GM18873 (cell line): Measurements from ENCODE around the gene MRPS17.

ENCODE experiments used
- ATAC-seq: cut with Tn5 transposase; IDR thresholded peaks from one replicate; pipeline ENCODE4 v1.9.1; 2021; ENCODE audit warnings: mild to moderate bottlenecking, moderate library complexity, moderate number of reproducible peaks; ENCODE audit not compliant: unreplicated experiment, low FRiP score

Gene MRPS17

DNA sequence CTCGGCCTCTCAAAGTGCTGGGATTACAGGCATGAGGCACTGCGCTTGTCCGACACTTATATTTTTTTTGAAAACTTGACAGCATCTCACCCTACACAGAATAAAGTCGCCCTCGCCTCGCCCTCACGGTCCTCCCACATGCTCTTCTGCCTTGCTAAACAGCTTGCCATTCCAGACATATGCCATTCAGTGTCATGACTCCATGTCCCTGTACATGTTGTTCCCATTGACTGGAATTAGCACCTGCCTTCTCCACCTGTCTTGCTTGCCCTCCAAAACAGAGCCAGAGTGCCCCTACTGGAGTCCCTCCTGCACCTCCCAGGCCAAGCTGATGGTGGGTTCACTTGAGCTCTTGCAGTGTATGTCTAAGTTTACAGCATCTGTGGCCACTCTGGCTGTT is 18.9 kb downstream of the MRPS17 start:
- no peak for ATAC-seq

DNA sequence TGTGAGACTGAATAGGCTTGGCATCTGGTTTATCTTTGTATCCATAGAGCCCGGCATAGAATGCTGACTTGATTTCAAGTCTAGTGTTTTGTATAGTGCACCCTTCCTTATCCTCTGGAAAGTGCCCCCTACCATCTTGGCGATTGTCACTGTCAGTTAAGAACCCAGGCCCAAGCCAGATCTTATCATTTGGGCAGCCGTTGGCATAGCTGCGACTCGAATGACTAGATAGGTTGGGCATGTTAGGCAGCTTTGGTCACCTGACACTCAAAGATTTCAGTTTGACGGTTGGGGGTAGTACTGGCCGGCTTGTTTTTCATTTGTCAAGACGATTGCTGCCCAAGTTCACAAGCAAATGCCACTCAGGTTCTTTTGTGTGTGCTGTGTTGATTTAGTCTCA is 19.3 kb downstream of the MRPS17 start:
- ATAC-seq: no peak

- ATAC-seq: no peak
Observed at GRCh38 chr7:55973747-55974250, 22.1 kb downstream of the MRPS17 start.

DNA sequence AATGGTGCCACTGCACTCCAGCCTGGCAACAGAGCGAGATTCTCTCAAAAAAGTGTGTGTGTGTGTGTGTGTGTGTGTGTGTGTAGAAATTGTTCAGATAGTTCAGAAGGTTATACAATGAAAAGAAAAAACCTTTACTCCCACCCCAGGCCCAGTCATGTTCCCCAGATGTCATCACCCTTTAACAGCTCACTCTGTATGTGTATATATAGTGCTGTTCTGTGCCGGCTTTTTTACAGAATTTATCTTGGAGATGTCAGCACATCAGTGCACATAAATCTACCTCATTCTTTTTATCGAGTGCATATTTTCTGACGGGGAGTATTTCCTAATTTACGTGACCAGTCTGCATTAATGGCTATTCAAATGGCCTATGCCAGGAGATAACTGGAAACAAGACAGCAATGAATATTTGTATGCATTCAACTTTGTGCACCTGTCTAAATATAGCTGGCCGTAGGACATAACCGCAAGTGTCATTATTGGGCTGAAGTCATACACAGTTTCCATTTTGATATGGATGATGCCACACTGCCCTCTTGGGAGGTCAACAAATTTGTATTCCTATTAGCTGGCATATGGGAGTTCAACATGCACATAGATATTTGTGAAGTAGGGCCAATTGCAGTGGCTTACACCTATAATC is 24.4 kb downstream of the MRPS17 start:
- ATAC-seq: no peak

- ATAC-seq: no peak
Observed at GRCh38 chr7:55977831-55978230, 26.2 kb downstream of the MRPS17 start.

GRCh38 chr7:55980266-55980665 is 28.6 kb downstream of the MRPS17 start:
- ATAC-seq: no peak

- no peak for ATAC-seq
Observed at GRCh38 chr7:55983537-55983936, 31.9 kb downstream of the MRPS17 start.

GRCh38 chr7:55992346-55992745 is 40.7 kb downstream of the MRPS17 start:
- ATAC-seq: no peak

DNA sequence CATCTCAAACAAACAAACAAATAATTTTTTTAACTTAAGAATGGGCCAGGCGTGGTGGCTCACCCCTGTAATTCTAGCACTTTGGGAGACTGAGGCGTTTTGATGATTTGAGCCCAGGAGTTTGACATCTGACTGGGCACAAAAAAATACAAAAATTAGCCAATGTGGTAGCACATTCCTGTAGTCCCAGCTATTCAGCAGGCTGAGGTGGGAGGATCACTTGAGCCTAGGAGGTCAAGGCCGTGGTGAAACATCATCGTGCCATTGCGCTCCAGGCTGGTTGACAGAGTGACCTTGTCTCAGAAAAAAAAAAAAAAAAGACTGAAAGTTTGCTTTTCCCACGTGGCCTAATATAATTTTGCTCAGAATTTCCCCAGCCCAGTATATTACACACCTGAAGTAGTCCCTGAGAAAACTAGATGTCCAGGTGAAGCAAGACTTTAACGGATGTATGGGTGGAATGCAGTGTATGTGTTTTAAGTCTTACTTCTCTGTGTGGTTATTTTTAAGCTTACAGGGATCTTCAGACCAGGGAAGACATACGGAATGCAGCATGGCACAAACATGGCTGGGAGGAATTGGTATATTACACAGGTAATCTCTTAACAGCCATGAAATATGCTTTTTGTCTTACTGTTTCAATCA is 45.3 kb downstream of the MRPS17 start:
- ATAC-seq: no peak

DNA sequence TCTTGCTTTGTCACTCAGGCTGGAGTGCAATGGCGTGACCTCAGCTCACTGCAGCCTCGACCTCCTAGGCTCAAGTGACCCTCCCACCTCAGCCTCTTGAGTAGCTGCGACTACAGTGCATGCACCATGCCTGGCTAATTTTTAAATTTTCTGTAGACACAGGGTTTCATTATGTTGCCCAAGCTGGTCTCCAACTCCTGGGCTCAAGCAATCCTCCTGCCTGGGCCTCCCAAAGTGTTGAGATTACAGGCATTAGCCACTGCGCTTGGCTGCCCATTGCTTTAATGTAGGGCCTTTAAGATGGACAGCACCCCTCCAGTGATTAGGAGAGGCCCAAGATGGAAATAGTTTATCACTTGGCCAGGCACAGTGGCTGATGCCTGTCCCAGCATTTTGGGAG is 52.1 kb downstream of the MRPS17 start:
- ATAC-seq: no peak
